ENCODE measurements around the gene PRKD1.

Gene PRKD1

DNA sequence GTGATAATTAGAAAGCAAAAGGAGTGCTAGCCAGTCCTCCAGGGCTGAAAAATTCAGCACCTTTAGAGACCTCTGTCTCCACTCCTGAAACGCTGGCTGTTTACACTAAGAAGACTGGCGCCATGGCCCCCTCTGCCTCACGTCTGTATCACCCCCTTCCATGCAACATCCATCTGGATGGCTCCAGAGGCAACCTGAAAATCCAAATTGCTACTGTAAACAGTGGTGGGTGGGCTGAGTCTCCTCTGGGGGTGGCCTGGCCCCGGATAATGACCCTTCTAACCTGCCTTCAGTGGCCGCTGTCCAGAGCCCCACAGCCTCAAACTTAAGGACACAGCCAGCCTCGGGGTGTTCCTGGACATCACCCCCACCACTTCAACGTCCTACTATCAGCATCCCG is 1.4 kb downstream of the PRKD1 start:
- peak overlapping the region; percentile 84 for H3K4me3 ChIP-seq (ENCODE audit: low read length)
- H3K9me3 ChIP-seq (ENCODE audit: control insufficient read depth, low read depth, low read length) = no peaks in the 10 kb centered on the region
- peaks cover 46% of the 10 kb centered on the region for H3K27me3 ChIP-seq (ENCODE audit: control insufficient read depth, insufficient read depth, low read length)
- H3K27ac ChIP-seq (ENCODE audit: low read length) = no peak overlapping the region
- H3K9ac ChIP-seq (ENCODE audit: low read length) = no peak overlapping the region
- H3K4me1 ChIP-seq (ENCODE audit: control insufficient read depth, low read depth, low read length) = peaks cover 18% of the 10 kb centered on the region
- no peaks in the 10 kb centered on the region for H3K36me3 ChIP-seq (ENCODE audit: control insufficient read depth, low read depth, low read length)

DNA sequence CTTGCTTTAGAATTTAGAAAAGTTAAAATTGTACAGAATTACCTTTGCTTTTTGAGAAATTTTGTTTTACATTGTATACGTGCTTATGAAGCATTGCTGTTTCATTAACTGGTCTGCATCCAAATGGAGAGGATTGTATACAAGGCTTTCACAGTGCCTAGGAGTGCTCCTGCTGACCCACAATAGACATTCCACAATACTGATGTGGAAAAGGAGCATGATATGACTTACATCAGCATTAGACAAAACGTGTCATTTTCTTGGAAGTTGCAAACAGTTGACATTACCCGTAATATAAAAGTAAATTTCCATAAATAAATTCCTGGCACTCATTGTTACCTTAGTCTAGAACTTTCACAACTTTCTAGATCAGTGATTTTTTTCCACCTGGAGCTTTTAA is 1.9 kb downstream of the PRKD1 start:
- Histone ChIP-seq H3K27me3 (ENCODE audit: control insufficient read depth, insufficient read depth, low read length) (peaks cover 46% of the 10 kb centered on the region), H3K9ac (ENCODE audit: low read length) (no peak overlapping the region), H3K4me3 (ENCODE audit: low read length) (peak overlapping the region; percentile 84), H3K9me3 (ENCODE audit: control insufficient read depth, low read depth, low read length) (no peaks in the 10 kb centered on the region), H3K4me1 (ENCODE audit: control insufficient read depth, low read depth, low read length) (peaks cover 18% of the 10 kb centered on the region), H3K27ac (ENCODE audit: low read length) (no peak overlapping the region), H3K36me3 (ENCODE audit: control insufficient read depth, low read depth, low read length) (no peaks in the 10 kb centered on the region)

DNA sequence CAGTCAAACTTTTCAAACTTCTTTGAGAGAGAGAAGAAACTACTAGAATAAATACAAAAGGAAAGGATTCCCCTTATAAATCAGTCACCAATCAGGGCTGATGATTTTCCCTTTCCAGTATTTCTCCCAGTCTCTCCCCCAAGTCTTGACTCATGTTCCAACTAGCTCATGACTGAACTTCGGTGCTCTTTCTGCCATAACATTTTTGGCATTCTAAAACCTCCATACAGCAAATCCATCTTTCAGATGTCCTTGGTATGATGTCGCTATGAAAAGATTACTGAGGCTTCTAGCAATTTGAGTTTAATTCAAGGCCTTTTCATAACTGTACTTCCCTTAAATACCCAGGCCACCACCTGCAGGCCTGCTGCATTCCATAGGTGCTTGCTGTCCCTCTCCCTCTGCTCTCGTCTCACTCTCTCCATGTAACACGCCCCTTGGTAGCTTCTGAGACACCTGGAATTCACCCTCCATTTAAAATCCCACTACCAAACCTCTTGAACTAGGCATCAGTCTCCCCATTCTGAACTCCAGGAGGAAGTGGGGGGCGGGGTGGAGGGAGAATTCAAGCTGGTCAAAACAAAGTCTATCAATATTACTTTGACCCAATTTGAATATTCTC is 2.4 kb downstream of the PRKD1 start:
- Histone ChIP-seq H3K27ac (ENCODE audit: low read length) (no peak overlapping the region), H3K9me3 (ENCODE audit: control insufficient read depth, low read depth, low read length) (no peaks in the 10 kb centered on the region), H3K27me3 (ENCODE audit: control insufficient read depth, insufficient read depth, low read length) (peaks cover 46% of the 10 kb centered on the region), H3K4me3 (ENCODE audit: low read length) (peak overlapping the region; percentile 84), H3K9ac (ENCODE audit: low read length) (no peak overlapping the region), H3K4me1 (ENCODE audit: control insufficient read depth, low read depth, low read length) (peaks cover 18% of the 10 kb centered on the region), H3K36me3 (ENCODE audit: control insufficient read depth, low read depth, low read length) (no peaks in the 10 kb centered on the region)

DNA sequence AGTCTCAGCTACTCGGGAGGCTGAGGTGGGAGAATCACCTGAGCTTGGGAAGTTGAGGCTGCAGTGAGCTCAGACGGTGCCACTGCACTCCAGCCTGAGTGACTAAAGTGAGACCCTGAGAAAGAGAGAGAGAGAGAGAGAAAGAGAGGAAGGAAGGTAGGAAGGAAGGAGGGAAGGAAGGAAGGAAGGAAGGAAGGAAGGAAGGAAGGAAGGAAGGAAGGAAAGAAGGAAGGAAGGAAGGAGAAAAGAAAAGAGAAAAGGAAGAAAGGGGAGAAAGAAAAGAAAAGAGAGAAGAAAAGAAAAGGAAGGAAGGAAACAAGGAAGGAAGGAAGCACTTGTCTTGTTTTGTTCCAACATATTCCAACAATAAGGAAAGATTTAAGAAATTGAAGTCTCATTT is 7.8 kb downstream of the PRKD1 start:
- H3K4me3 ChIP-seq (ENCODE audit: low read length) = no peak overlapping the region
- H3K27me3 ChIP-seq (ENCODE audit: control insufficient read depth, insufficient read depth, low read length) = peaks cover 5% of the 10 kb centered on the region

DNA sequence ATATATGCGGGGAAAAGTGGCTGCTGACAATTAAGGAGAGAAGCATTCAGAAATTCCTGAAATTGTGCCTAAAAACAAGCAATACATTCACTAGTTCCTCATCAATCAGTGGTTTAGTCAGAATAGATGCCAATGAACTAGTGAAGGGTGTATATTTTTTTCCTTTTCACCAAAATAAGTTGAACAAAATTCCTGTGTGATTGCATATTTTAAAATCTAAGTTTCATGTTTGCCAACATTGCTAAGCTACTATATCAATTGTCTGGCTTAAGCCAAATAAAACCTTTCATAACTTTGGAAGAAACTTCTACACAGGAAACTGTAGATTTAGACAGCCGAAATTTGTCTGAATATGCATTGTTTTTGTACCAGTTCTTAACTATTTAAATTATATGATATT is 8.7 kb downstream of the PRKD1 start:
- no peaks in the 10 kb centered on the region for H3K9me3 ChIP-seq (ENCODE audit: control insufficient read depth, low read depth, low read length)
- no peak overlapping the region for H3K4me3 ChIP-seq (ENCODE audit: low read length)
- no peak overlapping the region for H3K27ac ChIP-seq (ENCODE audit: low read length)
- no peaks in the 10 kb centered on the region for H3K27me3 ChIP-seq (ENCODE audit: control insufficient read depth, insufficient read depth, low read length)
- H3K36me3 ChIP-seq (ENCODE audit: control insufficient read depth, low read depth, low read length) = no peaks in the 10 kb centered on the region
- no peaks in the 10 kb centered on the region for H3K4me1 ChIP-seq (ENCODE audit: control insufficient read depth, low read depth, low read length)
- H3K9ac ChIP-seq (ENCODE audit: low read length) = no peak overlapping the region

More for the DNA sequence above, 7.8 kb downstream of the PRKD1 start:
- Histone ChIP-seq H3K9ac (ENCODE audit: low read length) (no peak overlapping the region), H3K27ac (ENCODE audit: low read length) (no peak overlapping the region), H3K9me3 (ENCODE audit: control insufficient read depth, low read depth, low read length) (no peaks in the 10 kb centered on the region), H3K4me1 (ENCODE audit: control insufficient read depth, low read depth, low read length) (peaks cover under 1% of the 10 kb centered on the region), H3K36me3 (ENCODE audit: control insufficient read depth, low read depth, low read length) (no peaks in the 10 kb centered on the region)

DNA sequence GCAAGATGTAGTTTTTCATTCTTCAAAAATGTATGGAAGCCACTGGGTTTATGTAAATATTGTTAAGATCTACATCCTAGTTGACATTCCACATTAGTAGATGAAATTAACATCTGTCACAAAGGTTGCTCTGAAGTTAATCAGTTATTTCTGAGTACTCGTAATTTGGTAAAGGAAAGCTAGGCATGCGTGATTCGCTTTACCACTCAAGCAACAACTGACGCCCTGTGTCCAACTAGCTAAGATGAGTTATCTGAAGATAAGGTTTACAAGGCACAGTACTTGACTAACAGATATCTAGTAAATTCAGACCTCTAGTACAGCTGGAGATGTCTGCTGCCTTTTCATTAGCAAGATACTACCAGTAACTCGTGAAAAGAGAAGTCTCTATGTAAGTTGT is 14.1 kb downstream of the PRKD1 start:
- no peaks in the 10 kb centered on the region for H3K27me3 ChIP-seq (ENCODE audit: control insufficient read depth, insufficient read depth, low read length)
- no peak overlapping the region for H3K4me3 ChIP-seq (ENCODE audit: low read length)
- H3K36me3 ChIP-seq (ENCODE audit: control insufficient read depth, low read depth, low read length) = no peaks in the 10 kb centered on the region
- no peaks in the 10 kb centered on the region for H3K4me1 ChIP-seq (ENCODE audit: control insufficient read depth, low read depth, low read length)
- no peak overlapping the region for H3K27ac ChIP-seq (ENCODE audit: low read length)
- H3K9me3 ChIP-seq (ENCODE audit: control insufficient read depth, low read depth, low read length) = no peaks in the 10 kb centered on the region
- H3K9ac ChIP-seq (ENCODE audit: low read length) = no peak overlapping the region

DNA sequence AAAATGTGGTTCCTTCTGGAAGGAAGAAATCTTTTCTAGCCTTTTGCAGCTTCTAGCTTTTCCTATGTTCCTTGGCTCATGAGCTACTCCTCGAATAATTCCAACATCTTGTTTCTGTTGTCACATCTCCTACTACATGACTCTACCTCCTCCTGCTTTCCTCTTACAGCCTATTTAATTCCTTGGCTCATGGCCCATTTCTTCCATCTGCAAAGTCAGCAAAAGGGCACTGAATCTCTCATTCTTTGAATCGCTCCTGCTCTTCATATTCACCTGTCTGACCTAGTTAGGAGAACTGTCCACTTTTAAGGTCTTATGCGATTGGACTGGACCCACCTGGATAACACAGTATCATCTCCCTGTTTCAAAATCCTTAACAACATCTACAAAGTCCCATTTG is 15.8 kb downstream of the PRKD1 start:
- Histone ChIP-seq H3K27me3 (ENCODE audit: control insufficient read depth, insufficient read depth, low read length) (no peaks in the 10 kb centered on the region), H3K4me3 (ENCODE audit: low read length) (no peak overlapping the region), H3K9me3 (ENCODE audit: control insufficient read depth, low read depth, low read length) (no peaks in the 10 kb centered on the region)

DNA sequence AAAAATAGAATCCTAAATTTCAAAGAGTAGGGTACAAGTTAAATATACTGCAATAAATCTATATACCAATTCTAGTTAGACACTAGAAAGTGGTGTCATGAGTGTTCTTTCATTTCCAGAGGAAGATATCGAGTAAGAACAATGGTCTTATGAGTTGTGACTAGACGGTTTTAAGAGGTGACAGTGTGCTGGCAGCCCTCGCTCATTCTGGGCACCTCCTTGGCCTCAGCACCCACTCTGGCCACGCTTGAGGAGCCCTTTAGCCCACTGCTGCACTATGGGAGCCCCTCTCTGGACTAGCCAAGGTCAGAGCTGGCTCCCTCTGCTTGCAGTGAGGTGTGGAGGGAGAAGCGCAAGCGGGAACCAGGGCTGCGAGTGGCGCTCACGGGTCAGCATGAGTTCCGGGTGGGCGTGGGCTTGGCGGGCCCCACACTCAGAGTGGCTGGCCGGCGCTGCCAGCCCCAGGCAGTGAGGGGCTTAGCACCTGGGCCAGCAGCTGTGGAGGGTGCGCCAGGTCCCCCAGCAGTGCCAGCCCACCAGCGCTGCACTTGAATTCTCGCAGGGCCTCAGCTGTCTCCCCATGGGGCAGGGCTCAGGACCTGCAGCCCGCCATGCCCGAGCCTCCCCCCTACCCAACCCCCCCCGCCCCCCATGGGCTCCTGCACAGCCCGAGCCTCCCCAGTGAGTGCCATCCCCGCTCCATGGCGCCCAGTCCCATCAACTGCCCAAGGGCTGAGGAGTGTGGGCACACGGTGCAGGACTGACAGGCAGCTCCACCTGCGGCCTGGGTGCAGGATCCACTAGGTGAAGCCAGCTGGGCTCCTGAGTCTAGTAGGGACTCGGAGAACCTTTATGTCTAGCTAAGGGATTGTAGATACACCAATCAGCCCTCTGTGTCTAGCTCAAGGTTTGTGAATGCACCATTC is 18.7 kb downstream of the PRKD1 start:
- Histone ChIP-seq H3K27me3 (ENCODE audit: control insufficient read depth, insufficient read depth, low read length) (no peaks in the 10 kb centered on the region), H3K4me1 (ENCODE audit: control insufficient read depth, low read depth, low read length) (no peaks in the 10 kb centered on the region), H3K9me3 (ENCODE audit: control insufficient read depth, low read depth, low read length) (no peaks in the 10 kb centered on the region), H3K4me3 (ENCODE audit: low read length) (no peak overlapping the region), H3K36me3 (ENCODE audit: control insufficient read depth, low read depth, low read length) (no peaks in the 10 kb centered on the region), H3K9ac (ENCODE audit: low read length) (no peak overlapping the region), H3K27ac (ENCODE audit: low read length) (no peak overlapping the region)

More for the DNA sequence above, 15.8 kb downstream of the PRKD1 start:
- Histone ChIP-seq H3K9ac (ENCODE audit: low read length) (no peak overlapping the region), H3K4me1 (ENCODE audit: control insufficient read depth, low read depth, low read length) (no peaks in the 10 kb centered on the region), H3K36me3 (ENCODE audit: control insufficient read depth, low read depth, low read length) (no peaks in the 10 kb centered on the region), H3K27ac (ENCODE audit: low read length) (no peak overlapping the region)

DNA sequence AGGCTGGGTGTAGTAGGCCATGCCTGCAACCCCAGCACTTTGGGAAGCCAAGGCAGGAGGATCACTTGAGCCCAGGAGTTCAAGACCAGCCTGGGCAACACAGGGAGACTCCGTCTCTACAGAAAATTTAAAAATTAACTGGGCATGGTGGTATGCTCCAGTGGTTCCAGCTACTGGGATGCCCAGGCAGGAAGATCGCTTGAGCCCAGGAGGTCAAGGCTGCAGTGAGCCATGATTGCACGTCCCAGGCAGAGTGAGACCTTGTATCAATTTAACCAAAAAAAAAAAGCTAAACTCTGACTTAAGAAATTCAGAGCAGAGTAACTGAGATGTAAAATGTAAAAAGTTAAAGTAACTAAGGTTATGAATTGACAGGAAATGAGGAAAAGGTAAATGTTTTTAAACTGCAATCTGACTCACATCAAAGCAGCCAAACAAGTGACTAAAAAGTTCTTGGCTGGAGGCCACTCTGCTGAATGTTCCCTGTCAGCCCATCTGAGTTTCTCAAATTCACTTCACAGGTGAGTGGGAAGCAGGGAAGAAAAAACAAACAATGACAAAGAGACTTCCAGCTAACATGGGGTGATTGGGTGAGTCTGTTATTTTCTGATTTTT is 21.3 kb downstream of the PRKD1 start:
- Histone ChIP-seq H3K27me3 (ENCODE audit: control insufficient read depth, insufficient read depth, low read length) (no peaks in the 10 kb centered on the region), H3K27ac (ENCODE audit: low read length) (no peak overlapping the region), H3K9me3 (ENCODE audit: control insufficient read depth, low read depth, low read length) (no peaks in the 10 kb centered on the region), H3K4me1 (ENCODE audit: control insufficient read depth, low read depth, low read length) (no peaks in the 10 kb centered on the region), H3K36me3 (ENCODE audit: control insufficient read depth, low read depth, low read length) (no peaks in the 10 kb centered on the region), H3K4me3 (ENCODE audit: low read length) (no peak overlapping the region), H3K9ac (ENCODE audit: low read length) (no peak overlapping the region)

DNA sequence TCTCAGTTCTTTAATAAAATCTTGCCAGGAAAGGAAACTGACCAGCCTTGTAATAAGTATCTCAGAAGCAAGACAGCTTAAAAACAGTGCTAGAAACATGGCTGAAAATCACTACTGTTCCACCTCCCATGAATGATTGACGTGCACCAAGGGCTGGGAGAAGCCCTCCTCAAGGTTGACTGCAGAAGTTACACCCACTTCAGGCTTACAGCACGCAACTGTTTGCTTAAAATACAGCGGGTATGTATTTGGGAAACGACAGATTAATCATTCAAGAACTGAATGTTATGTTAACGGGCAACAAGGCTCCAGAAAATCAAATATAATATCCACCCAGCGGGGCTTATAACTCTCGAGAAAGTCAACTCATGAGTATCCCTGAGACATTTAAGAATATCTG is 22.1 kb downstream of the PRKD1 start:
- H3K4me1 ChIP-seq (ENCODE audit: control insufficient read depth, low read depth, low read length) = no peaks in the 10 kb centered on the region
- no peak overlapping the region for H3K4me3 ChIP-seq (ENCODE audit: low read length)
- no peak overlapping the region for H3K9ac ChIP-seq (ENCODE audit: low read length)
- no peak overlapping the region for H3K27ac ChIP-seq (ENCODE audit: low read length)
- H3K27me3 ChIP-seq (ENCODE audit: control insufficient read depth, insufficient read depth, low read length) = no peaks in the 10 kb centered on the region
- no peaks in the 10 kb centered on the region for H3K9me3 ChIP-seq (ENCODE audit: control insufficient read depth, low read depth, low read length)
- H3K36me3 ChIP-seq (ENCODE audit: control insufficient read depth, low read depth, low read length) = no peaks in the 10 kb centered on the region

DNA sequence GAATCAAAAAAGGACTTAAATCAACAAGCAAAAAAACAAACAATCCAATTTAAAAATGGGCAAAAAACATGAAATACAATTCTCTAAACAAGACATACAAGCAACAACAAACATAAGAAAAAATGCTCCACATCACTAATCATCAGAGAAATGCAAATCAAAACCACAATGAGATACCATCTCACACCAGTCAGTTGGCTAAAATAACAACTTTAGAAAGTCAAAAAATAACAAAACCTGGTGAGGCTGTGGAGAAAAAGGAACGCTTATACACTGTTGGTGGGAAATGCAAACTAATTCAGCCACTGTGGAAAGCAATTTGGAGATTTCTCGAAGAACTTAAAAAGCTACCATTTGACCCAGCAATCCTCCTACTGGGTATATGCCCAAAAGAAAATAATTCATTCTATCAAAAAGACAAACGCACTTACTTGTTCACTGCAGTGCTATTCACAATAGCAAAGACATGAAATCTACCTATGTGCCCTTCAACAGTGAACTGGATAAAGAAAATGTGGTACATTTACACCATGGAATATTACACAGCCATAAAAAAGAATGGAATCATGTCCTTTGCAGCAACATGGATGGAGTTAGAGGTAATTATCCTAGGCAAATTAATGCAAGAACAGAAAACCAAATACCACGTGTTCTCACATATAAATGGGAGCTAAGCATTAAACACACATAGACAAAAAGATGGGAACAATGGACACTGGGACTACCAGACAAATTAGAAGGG is 26.9 kb downstream of the PRKD1 start:
- Histone ChIP-seq H3K9me3 (ENCODE audit: control insufficient read depth, low read depth, low read length) (no peaks in the 10 kb centered on the region), H3K27me3 (ENCODE audit: control insufficient read depth, insufficient read depth, low read length) (no peaks in the 10 kb centered on the region), H3K36me3 (ENCODE audit: control insufficient read depth, low read depth, low read length) (no peaks in the 10 kb centered on the region), H3K27ac (ENCODE audit: low read length) (no peak overlapping the region), H3K4me3 (ENCODE audit: low read length) (no peak overlapping the region), H3K4me1 (ENCODE audit: control insufficient read depth, low read depth, low read length) (no peaks in the 10 kb centered on the region), H3K9ac (ENCODE audit: low read length) (no peak overlapping the region)
